CD14-positive monocyte (primary cell): ENCODE data around the gene ACSL1. TPM values are rescaled to one million over a fixed set of nuclear protein-coding genes. Genes with fewer than 3 reads are reported as not detected.

ENCODE experiments used
- DNase-seq, 3 donors: peaks; one replicate each; pipeline ENCODE4 v3.0.0-alpha.2; 2011 to 2022
- H2AFZ ChIP-seq: 2 replicates; pipeline ENCODE4 v1.6.0; 2012; ENCODE audit warnings: mild to moderate bottlenecking, low read depth, low read length, inconsistent platforms; ENCODE audit not compliant: insufficient read depth, poor library complexity, severe bottlenecking
- H3K27ac ChIP-seq, 2 donors: 1 replicate in 1 of 2; 2 replicates in 1 of 2; pipeline ENCODE4 v1.5.1; 2012 to 2013; ENCODE audit warnings: low read length in 2 of 2, control low read depth in 1 of 2, inconsistent platforms in 1 of 2, low read depth in 1 of 2, mild to moderate bottlenecking in 1 of 2
- H3K27me3 ChIP-seq, 2 donors: one replicate each; pipeline versions ENCODE4 v1.6.0 to v1.6.1; 2011 to 2013; ENCODE audit warnings: low read length in 2 of 2; ENCODE audit not compliant: control insufficient read depth in 2 of 2, insufficient read depth in 2 of 2
- H3K36me3 ChIP-seq, 2 donors: replicated peaks in 1 of 2; 1 replicate in 1 of 2; 2 replicates in 1 of 2; pipeline versions ENCODE4 v1.5.1 to v1.6.1; 2012 to 2013; ENCODE audit warnings: low read length in 2 of 2, control low read depth in 1 of 2, inconsistent platforms in 1 of 2, mild to moderate bottlenecking in 1 of 2; ENCODE audit not compliant: insufficient read depth in 2 of 2, control insufficient read depth in 1 of 2
- H3K4me1 ChIP-seq, 2 donors: 1 replicate in 1 of 2; 2 replicates in 1 of 2; pipeline versions ENCODE4 v1.5.1 to v1.6.1; 2012 to 2013; ENCODE audit warnings: low read length in 2 of 2, control low read depth in 1 of 2, inconsistent platforms in 1 of 2, mild to moderate bottlenecking in 1 of 2, moderate library complexity in 1 of 2; ENCODE audit not compliant: insufficient read depth in 2 of 2, control insufficient read depth in 1 of 2
- H3K4me2 ChIP-seq: replicated peaks from 2 replicates; pipeline ENCODE3; 2012; ENCODE audit warnings: low read length, moderate library complexity, mild to moderate bottlenecking; ENCODE audit not compliant: poor library complexity, severe bottlenecking; ENCODE audit errors: extremely low read depth
- H3K4me3 ChIP-seq, 3 experiments: fragments of 200-600 bp in 1 of 3; sonication (generic) in 1 of 3; replicated peaks in 1 of 3; 1 replicate in 2 of 3; 2 replicates in 1 of 3; pipeline ENCODE4 v1.5.1; 2011 to 2013; ENCODE audit warnings: low read length in 3 of 3, mild to moderate bottlenecking in 3 of 3, control low read depth in 2 of 3, low read depth in 2 of 3, inconsistent platforms in 1 of 3, moderate library complexity in 1 of 3
- H3K79me2 ChIP-seq: 2 replicates; pipeline ENCODE4 v1.6.0; 2012; ENCODE audit warnings: mild to moderate bottlenecking, control low read depth, inconsistent platforms, low read length, moderate library complexity; ENCODE audit not compliant: insufficient read depth
- H3K9ac ChIP-seq: 2 replicates; pipeline ENCODE4 v1.6.0; 2017; ENCODE audit warnings: low read length, mild to moderate bottlenecking; ENCODE audit not compliant: insufficient read depth, poor library complexity, severe bottlenecking
- H3K9me3 ChIP-seq, 2 donors: replicated peaks in 1 of 2; 1 replicate in 1 of 2; 2 replicates in 1 of 2; pipeline versions ENCODE4 v1.5.1 to v1.6.1; 2012 to 2013; ENCODE audit warnings: low read length in 2 of 2, control low read depth in 1 of 2; ENCODE audit not compliant: control insufficient read depth in 1 of 2, insufficient read depth in 1 of 2
- H4K20me1 ChIP-seq: 2 replicates; pipeline ENCODE4 v1.6.0; 2012; ENCODE audit warnings: mild to moderate bottlenecking, low read length, control low read depth, moderate library complexity; ENCODE audit not compliant: insufficient read depth
- H3K27ac Mint-ChIP-seq, 7 donors: one replicate each; pipeline ENCODE4 v1.8.0; 2020; ENCODE audit warnings: mild to moderate bottlenecking in 7 of 7, mixed read lengths in 7 of 7, moderate library complexity in 6 of 7, inconsistent platforms in 2 of 7
- H3K27me3 Mint-ChIP-seq, 3 donors: one replicate each; pipeline ENCODE4 v1.8.0; 2021 to 2022; ENCODE audit warnings: low read depth in 3 of 3, mild to moderate bottlenecking in 3 of 3, mixed read lengths in 3 of 3, moderate library complexity in 3 of 3, inconsistent platforms in 1 of 3
- H3K36me3 Mint-ChIP-seq, 2 donors: one replicate each; pipeline ENCODE4 v1.8.0; 2020; ENCODE audit warnings: mixed read lengths in 2 of 2, inconsistent platforms in 1 of 2, mild to moderate bottlenecking in 1 of 2
- H3K4me1 Mint-ChIP-seq: one replicate; pipeline ENCODE4 v1.8.0; 2020; ENCODE audit warnings: mild to moderate bottlenecking, mixed read lengths
- H3K4me3 Mint-ChIP-seq, 2 donors: one replicate each; pipeline ENCODE4 v1.8.0; 2020; ENCODE audit warnings: mild to moderate bottlenecking in 2 of 2, mixed read lengths in 2 of 2, moderate library complexity in 1 of 2
- H3K9me3 Mint-ChIP-seq, 7 donors: one replicate each; pipeline ENCODE4 v1.8.0; 2020 to 2022; ENCODE audit warnings: mixed read lengths in 7 of 7, mild to moderate bottlenecking in 6 of 7, moderate library complexity in 6 of 7, inconsistent platforms in 2 of 7
- WGBS: methylation state at CpG from one replicate; pipeline ENCODE4 v1.1.5; 2013; ENCODE audit warnings: missing lambda C conversion rate; ENCODE audit not compliant: insufficient coverage; 5-methylcytosine and 5-hydroxymethylcytosine counted together
- intact Hi-C, 2 donors: fragments of 100-400 bp; cut with micrococcal nuclease; formaldehyde crosslinking; loops; one replicate each; pipeline versions ENCODE4 v1.15.0 to v1.15.1; 2023
- polyA plus RNA-seq, 3 donors: library from polyadenylated mRNA; depleted of rRNA in 1 of 3; unstranded in 2 of 3; stranded (reverse) in 1 of 3; fragments of 300-500 nt in 2 of 3; fragments of >200 nt in 1 of 3; fragmentation: Illumina TruSeq in 2 of 3; gene quantifications; 1 replicate in 2 of 3; 2 replicates in 1 of 3; pipeline ENCODE4 v1.2.3, GENCODE V29; 2012 to 2021
- TF ChIP-seq, protein P1 (sequence below): fragments of 200-600 bp; IDR thresholded peaks from one replicate; pipeline ENCODE4 v1.8.0; 2022; ENCODE audit warnings: antibody characterized with exemption, mild to moderate bottlenecking

Gene ACSL1
- polyA plus RNA-seq, 3 donors: 72.4 to 115 (median 115) TPM

DNA sequence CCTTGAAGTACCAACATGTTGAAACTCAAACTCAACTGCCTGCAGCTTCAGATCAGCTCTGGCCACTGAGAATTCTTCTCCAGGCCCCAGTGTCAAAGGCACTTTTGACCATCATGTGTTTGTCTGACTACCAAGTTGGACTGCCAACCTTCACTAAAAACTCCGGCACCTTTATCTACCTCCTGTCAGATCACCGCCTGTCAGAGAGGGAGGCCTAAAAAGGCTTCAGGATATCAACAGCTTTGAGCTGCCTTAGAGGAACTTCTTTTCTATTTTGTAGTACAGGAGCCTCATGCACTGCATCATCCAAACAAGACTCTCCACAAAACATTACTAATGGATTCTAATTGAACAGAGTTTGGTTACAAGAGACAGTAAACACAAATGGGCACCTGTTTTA is 2.8 kb downstream of the ACSL1 start:
- WGBS: 80% methylated on average over 1 of the region's 2 CpGs
- Mint-ChIP-seq H3K27ac (peak overlapping the region in 6 of 7 donors; percentile 10 to 97 (median 58)), H3K36me3 (peaks cover 32 to 53% of the 10 kb centered on the region in 2 donors), H3K4me1 (peaks cover 82% of the 10 kb centered on the region), H3K9me3 (peaks cover 0 to 2% (median 0%) of the 10 kb centered on the region in 7 donors), H3K27me3 (peaks cover 0 to 6% (median 0%) of the 10 kb centered on the region in 3 donors), H3K4me3 (peak overlapping the region; percentile 99 to 100)
- intact Hi-C loops: loop anchor here (10.0 kb wide), 3 partner anchors 72 to 142 kb away; no protein-coding TSS in a partner anchor
- Histone ChIP-seq H3K9ac (peak overlapping the region; percentile 89), H2AFZ (no peak overlapping the region), H3K4me1 (peaks cover 81% of the 10 kb centered on the region in 2 donors), H3K79me2 (peaks cover 77% of the 10 kb centered on the region), H3K27ac (peak overlapping the region in 1 of 2 donors; percentile 85), H3K9me3 (no peaks in the 10 kb centered on the region), H3K4me3 (peak overlapping the region; percentile 90 to 100 (median 97)), H4K20me1 (peaks cover 74% of the 10 kb centered on the region), H3K27me3 (no peaks in the 10 kb centered on the region), H3K4me2 (peak overlapping the region; percentile 75), H3K36me3 (peaks cover 0 to 11% of the 10 kb centered on the region in 2 donors)
- TF ChIP-seq, protein P1, sequence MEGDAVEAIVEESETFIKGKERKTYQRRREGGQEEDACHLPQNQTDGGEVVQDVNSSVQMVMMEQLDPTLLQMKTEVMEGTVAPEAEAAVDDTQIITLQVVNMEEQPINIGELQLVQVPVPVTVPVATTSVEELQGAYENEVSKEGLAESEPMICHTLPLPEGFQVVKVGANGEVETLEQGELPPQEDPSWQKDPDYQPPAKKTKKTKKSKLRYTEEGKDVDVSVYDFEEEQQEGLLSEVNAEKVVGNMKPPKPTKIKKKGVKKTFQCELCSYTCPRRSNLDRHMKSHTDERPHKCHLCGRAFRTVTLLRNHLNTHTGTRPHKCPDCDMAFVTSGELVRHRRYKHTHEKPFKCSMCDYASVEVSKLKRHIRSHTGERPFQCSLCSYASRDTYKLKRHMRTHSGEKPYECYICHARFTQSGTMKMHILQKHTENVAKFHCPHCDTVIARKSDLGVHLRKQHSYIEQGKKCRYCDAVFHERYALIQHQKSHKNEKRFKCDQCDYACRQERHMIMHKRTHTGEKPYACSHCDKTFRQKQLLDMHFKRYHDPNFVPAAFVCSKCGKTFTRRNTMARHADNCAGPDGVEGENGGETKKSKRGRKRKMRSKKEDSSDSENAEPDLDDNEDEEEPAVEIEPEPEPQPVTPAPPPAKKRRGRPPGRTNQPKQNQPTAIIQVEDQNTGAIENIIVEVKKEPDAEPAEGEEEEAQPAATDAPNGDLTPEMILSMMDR: no peak
- no peak for DNase-seq

DNA sequence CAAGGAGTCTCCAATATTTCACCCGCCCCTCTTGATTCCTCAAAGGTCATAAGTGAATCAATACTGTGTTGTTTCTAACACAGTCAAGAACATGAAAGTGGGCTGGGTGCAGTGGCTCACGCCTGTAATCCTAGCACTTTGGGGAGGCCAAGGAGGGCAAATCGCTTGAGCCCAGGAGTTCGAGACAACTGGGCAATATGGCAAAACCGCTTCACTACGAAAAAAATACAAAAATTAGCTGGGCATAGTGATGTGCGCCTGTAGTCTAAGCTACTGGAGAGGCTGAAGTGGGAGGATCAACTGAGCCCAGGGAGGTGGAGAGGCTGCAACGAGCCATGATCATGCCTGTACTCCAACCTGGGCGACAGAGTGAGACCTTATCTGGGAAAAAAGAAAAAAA is 3.4 kb downstream of the ACSL1 start:
- TF ChIP-seq, protein P1: no peak
- no peaks in the 10 kb centered on the region for H3K27me3 ChIP-seq
- H3K79me2 ChIP-seq: peaks cover 84% of the 10 kb centered on the region
- intact Hi-C loops: loop anchor here (10.0 kb wide), 3 partner anchors 72 to 142 kb away; no protein-coding TSS in a partner anchor
- Mint-ChIP-seq H3K36me3 (peaks cover 32 to 51% of the 10 kb centered on the region in 2 donors), H3K27me3 (peaks cover 0 to 5% (median 0%) of the 10 kb centered on the region in 3 donors), H3K9me3 (peaks cover 0 to 2% (median 0%) of the 10 kb centered on the region in 7 donors), H3K4me1 (peaks cover 83% of the 10 kb centered on the region), H3K27ac (peak overlapping the region in 5 of 7 donors; percentile 18 to 97 (median 71)), H3K4me3 (peak overlapping the region; percentile 99 to 100)
- no peaks in the 10 kb centered on the region for H3K9me3 ChIP-seq
- H3K4me3 ChIP-seq: peak overlapping the region in 2 of 3 experiments; percentile 97 to 100
- no peak for DNase-seq
- H3K27ac ChIP-seq: peak overlapping the region in 1 of 2 donors; percentile 16
- H2AFZ ChIP-seq: no peak overlapping the region
- H4K20me1 ChIP-seq: peaks cover 81% of the 10 kb centered on the region
- WGBS: 99% methylated on average over 6 of the region's 9 CpGs
- H3K4me1 ChIP-seq: peaks cover 85 to 86% of the 10 kb centered on the region in 2 donors
- H3K4me2 ChIP-seq: peak overlapping the region; percentile 75
- no peak overlapping the region for H3K9ac ChIP-seq
- peaks cover 0 to 11% of the 10 kb centered on the region in 2 donors for H3K36me3 ChIP-seq
